Neural cell (in vitro differentiated cells): ENCODE measurements around the gene FGFR4.

Experiments
- MXI1 ChIP-seq: fragments of 450-650 bp; conservative IDR thresholded peaks from 2 replicates; pipeline ENCODE4 v1.6.1; 2014; ENCODE audit warnings: antibody characterized with exemption, mild to moderate bottlenecking; ENCODE audit not compliant: poor library complexity, severe bottlenecking
- TF ChIP-seq, protein P1 (sequence below): fragments of 450-650 bp; IDR thresholded peaks from 2 replicates; pipeline ENCODE4 v1.5.1; 2014; ENCODE audit warnings: antibody characterized with exemption, mild to moderate bottlenecking, moderate library complexity; ENCODE audit not compliant: poor library complexity, severe bottlenecking

DNA sequence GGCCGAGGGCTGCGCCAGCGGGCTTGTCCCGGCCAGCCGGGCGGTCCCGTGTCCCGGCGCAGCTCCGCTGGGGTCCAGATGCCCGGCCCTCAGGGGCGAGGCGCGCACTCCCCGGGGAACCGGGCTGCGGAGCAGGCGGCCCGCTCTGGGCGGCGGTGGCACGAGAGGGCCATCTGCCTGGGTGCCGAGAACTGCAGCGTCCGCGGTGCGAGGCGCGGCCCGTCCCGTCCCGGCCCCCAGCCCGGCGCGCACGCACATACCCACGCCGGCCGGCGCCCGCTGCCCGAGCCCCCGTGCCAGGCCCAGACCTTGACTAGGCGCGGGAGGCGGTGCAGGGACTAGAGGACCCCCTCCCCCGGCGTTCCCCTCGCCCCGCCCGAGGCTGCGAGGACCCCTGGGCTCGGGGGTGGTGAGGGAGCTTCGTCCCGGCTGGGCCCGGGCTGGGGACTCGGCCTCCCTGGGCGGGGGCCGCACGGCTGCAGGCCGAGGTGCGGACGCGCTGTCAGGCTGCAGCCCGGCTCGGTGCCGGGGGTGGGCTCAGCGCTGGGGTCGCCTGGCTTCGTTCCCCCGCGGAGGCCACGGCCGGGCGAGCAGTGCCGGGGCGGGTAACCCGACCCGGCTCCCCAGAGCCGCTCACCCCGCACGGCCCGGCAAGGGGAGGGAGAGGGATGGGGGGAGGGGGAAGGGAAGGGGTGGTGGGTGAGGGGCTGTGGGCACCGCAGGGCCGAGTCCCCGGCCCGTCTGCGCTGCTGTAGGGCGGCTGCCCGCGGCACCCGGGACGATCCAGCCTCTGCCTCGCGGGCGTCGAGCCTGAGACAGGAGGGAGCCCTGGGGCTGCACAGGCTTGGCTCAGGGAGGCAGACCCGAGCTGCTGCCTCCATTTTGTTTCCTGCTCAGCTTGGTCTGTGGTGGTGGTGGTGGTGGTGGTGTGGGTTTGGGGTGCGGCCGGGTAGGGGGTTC lies 45.7 kb downstream of the FGFR4 start:
- TF ChIP-seq MXI1, result no peak
- TF ChIP-seq, protein P1, sequence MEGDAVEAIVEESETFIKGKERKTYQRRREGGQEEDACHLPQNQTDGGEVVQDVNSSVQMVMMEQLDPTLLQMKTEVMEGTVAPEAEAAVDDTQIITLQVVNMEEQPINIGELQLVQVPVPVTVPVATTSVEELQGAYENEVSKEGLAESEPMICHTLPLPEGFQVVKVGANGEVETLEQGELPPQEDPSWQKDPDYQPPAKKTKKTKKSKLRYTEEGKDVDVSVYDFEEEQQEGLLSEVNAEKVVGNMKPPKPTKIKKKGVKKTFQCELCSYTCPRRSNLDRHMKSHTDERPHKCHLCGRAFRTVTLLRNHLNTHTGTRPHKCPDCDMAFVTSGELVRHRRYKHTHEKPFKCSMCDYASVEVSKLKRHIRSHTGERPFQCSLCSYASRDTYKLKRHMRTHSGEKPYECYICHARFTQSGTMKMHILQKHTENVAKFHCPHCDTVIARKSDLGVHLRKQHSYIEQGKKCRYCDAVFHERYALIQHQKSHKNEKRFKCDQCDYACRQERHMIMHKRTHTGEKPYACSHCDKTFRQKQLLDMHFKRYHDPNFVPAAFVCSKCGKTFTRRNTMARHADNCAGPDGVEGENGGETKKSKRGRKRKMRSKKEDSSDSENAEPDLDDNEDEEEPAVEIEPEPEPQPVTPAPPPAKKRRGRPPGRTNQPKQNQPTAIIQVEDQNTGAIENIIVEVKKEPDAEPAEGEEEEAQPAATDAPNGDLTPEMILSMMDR, result no peak
